ENCODE data around the gene ZFAND4. TPM values are rescaled to one million over a fixed set of nuclear protein-coding genes. Genes with fewer than 3 reads are reported as not detected.

The ZFAND4 gene
- total RNA-seq, 1 experiment from 2014 or later: 15.5 TPM

DNA sequence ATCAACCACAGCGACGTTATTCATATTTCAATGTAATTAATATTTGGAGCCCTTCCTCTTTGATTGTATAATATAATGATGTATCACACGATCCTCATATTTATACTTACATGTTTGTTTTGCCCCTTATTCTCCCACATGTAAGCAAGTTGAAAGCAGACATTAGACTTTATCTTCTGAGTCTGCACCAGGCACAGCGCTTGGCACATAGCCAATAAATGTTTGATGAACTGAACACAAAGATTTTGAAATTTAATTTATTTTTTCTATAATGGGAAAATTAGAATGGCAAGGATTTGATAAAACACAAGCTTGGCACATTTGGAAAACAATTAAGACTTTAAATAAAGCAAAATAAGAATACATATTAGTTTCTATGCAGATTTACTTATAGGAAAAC lies 31.6 kb downstream of the ZFAND4 start:
- intact Hi-C loops (cut with micrococcal nuclease): no loop called here
- Histone ChIP-seq H3K9me2 (ENCODE audit: insufficient read depth) (no peaks in the 10 kb centered on the region), H3K9me3 (ENCODE audit: control insufficient read depth in 1 of 2, insufficient read depth in 1 of 2, low read depth in 1 of 2, low read length in 2 of 2) (no peaks in the 10 kb centered on the region), H3K9ac (ENCODE audit: low read length) (no peak overlapping the region), H3K36me3 (ENCODE audit: control insufficient read depth in 1 of 2, insufficient read depth in 2 of 2, low read length in 2 of 2) (no peaks in the 10 kb centered on the region; a peak in 1 of 4 replicates), H4K20me1 (ENCODE audit: insufficient read depth) (no peaks in the 10 kb centered on the region; the same call in 1 of the 2 replicates), H3K27me3 (ENCODE audit: insufficient read depth, low read length) (no peaks in the 10 kb centered on the region), H3K4me2 (ENCODE audit: low read length) (no peak overlapping the region), H3K4me3 (replicated peaks in 1 of 2; ENCODE audit: low read depth in 1 of 2, low read length in 2 of 2) (no peak overlapping the region), H3K79me2 (ENCODE audit: insufficient read depth, low read length) (no peaks in the 10 kb centered on the region), H2AFZ (ENCODE audit: low read depth, low read length, poor library complexity, severe bottlenecking) (no peak overlapping the region), H3K4me1 (ENCODE audit: control insufficient read depth in 1 of 2, insufficient read depth in 2 of 2, low read length in 2 of 2) (no peaks in the 10 kb centered on the region), H3K27ac (ENCODE audit: low read depth, low read length) (no peak overlapping the region)
- no TSS peak for BruUV-seq (replicated peaks)
- ATAC-seq (no peak), DNase-seq (ENCODE audit: low read depth, low spot score) (no peak)
- POLR2A ChIA-PET: no interaction called here
- RAD21 ChIA-PET (ENCODE audit: low non-redundant PET in 1 of 2, low total read pairs in 2 of 2, uncharacterized antibody in 2 of 2, unreplicated experiment in 2 of 2): no interaction called here
- CTCF ChIA-PET: no interaction called here
- TF ChIP-seq CEBPB (IDR thresholded peaks at IDR 0.05; ENCODE audit: low read depth) (no peak), ZFX (IDR thresholded peaks at IDR 0.05) (no peak), EGR1 (IDR thresholded peaks at IDR 0.05; ENCODE audit: low read depth) (no peak), EZH2phosphoT487 (IDR thresholded peaks at IDR 0.05; ENCODE audit: borderline replicate concordance) (no peak), SRF (IDR thresholded peaks at IDR 0.05; ENCODE audit: low read depth) (no peak), YY1 (IDR thresholded peaks at IDR 0.05; ENCODE audit: extremely low read depth, insufficient replicate concordance, low read depth, low read length) (no peak), SP1 (IDR thresholded peaks at IDR 0.05; ENCODE audit: low read depth) (no peak), SIN3A (IDR thresholded peaks at IDR 0.05; ENCODE audit: low read depth) (no peak), TCF7L2 (IDR thresholded peaks at IDR 0.05; ENCODE audit: borderline replicate concordance, extremely low read depth, insufficient read depth, insufficient read length) (no peak), FOSL1 (IDR thresholded peaks at IDR 0.05; ENCODE audit: low read depth) (no peak), EZH2 (IDR thresholded peaks at IDR 0.05) (no peak), REST (IDR thresholded peaks at IDR 0.05; ENCODE audit: low read depth) (no peak), POLR2AphosphoS5 (IDR thresholded peaks at IDR 0.05; ENCODE audit: low read depth, low read length) (no peak)
- TF ChIP-seq, protein P1, sequence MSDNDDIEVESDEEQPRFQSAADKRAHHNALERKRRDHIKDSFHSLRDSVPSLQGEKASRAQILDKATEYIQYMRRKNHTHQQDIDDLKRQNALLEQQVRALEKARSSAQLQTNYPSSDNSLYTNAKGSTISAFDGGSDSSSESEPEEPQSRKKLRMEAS (IDR thresholded peaks at IDR 0.05): no peak
- TF ChIP-seq, protein P2, sequence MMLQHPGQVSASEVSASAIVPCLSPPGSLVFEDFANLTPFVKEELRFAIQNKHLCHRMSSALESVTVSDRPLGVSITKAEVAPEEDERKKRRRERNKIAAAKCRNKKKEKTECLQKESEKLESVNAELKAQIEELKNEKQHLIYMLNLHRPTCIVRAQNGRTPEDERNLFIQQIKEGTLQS (IDR thresholded peaks at IDR 0.05): no peak
